GM23248 (cell line): Measurements from ENCODE around the gene VEZT.

Experiments used
- EZH2 ChIP-seq: fragments of 200-600 bp; sonication (generic); IDR thresholded peaks from 2 replicates; pipeline ENCODE4 v1.6.1; 2018; ENCODE audit warnings: antibody characterized with exemption, mild to moderate bottlenecking; ENCODE audit not compliant: insufficient read depth, poor library complexity, severe bottlenecking
- EZH2phosphoT487 ChIP-seq: fragments of 200-600 bp; sonication (generic); IDR thresholded peaks from 2 replicates; pipeline ENCODE4 v1.6.1; 2018; ENCODE audit warnings: antibody characterized with exemption, moderate library complexity, mild to moderate bottlenecking, low read depth; ENCODE audit not compliant: insufficient read depth

- TF ChIP-seq EZH2phosphoT487 (no peak), EZH2 (no peak)
Observed at GRCh38 chr12:95336387-95337067, 118.9 kb downstream of the VEZT start.
